ENCODE measurements around the gene NINJ2. TPM values are rescaled to one million over a fixed set of nuclear protein-coding genes. Genes with fewer than 3 reads are reported as not detected.

NINJ2 gene
- total and polyA plus RNA-seq, 2 donors: 1.7 to 6.9 TPM

DNA sequence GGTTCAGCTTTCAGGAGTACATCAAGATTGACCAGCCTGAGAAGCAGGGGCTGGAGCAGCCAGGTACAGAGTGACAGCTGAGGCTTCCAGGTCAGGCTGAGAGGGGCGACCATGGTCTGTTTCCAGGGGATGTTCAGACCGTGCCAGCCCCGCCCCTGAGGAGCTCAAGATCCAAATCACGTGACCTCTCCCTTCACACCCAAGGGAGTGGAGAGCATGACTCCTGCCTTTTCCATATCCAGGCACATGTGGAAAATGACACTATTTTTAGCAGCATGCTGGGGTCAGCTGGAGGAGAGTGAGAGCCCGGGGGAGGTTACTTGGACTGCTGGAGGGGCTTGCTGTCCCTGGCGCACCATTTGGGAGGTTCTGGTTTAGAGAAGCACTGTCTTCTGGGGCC, 110.8 kb downstream of the NINJ2 start:
- Histone ChIP-seq H3K36me3 (ENCODE audit: insufficient read depth) (no peaks in the 10 kb centered on the region), H3K4me1 (ENCODE audit: insufficient read depth) (no peaks in the 10 kb centered on the region), H3K4me3 (ENCODE audit: low read depth, low read length) (no peak overlapping the region), H3K27ac (ENCODE audit: low read depth) (no peak overlapping the region)
- DNase-seq (ENCODE audit: extremely low spot score): no peak
- 38% methylated on average over 6 of the region's 6 CpGs for WGBS

DNA sequence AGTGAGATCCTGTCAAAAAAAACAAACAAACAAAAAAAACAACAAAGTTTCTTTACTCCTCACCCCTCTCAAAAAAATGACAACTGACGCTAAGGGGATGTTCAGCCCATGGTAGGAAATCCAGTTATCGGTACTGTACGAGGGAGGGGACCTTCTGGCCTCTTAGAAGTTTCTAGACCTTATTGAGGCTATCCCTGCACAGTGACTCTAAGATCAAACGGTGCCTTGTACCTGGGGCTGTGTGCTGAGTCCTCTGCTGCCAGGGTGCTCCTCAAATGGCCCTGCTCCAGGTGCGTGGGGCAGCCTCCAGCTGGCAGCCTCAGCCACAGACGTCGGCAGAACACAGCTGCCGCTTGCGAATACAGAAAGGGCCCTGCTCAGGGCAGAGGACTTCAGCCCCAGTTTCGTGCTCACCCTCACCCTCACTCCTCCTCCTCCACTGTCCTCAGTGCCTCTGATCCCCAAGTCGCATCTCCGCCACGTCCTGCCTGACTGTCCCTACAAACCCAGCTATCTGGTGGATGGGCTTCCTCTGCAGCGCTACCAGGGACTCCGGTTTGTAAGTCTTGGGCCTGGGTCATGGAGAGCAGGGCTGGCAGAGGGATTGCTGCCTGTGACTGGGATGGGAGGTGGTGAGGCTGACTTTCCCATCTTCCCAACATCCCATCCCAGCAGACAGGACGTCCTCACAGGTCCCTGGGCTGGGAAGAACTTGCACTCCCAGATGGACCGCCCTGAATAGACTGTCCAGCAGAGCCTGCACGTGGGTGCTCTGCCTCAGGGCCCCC, 112.6 kb downstream of the NINJ2 start:
- no peaks in the 10 kb centered on the region for H3K36me3 ChIP-seq (ENCODE audit: insufficient read depth)
- no peak for DNase-seq (ENCODE audit: extremely low spot score)
- no peak overlapping the region for H3K4me3 ChIP-seq (ENCODE audit: low read depth, low read length)
- H3K4me1 ChIP-seq (ENCODE audit: insufficient read depth): no peaks in the 10 kb centered on the region
- WGBS: 80% methylated on average over 18 of the region's 18 CpGs
- no peak overlapping the region for H3K27ac ChIP-seq (ENCODE audit: low read depth)

DNA sequence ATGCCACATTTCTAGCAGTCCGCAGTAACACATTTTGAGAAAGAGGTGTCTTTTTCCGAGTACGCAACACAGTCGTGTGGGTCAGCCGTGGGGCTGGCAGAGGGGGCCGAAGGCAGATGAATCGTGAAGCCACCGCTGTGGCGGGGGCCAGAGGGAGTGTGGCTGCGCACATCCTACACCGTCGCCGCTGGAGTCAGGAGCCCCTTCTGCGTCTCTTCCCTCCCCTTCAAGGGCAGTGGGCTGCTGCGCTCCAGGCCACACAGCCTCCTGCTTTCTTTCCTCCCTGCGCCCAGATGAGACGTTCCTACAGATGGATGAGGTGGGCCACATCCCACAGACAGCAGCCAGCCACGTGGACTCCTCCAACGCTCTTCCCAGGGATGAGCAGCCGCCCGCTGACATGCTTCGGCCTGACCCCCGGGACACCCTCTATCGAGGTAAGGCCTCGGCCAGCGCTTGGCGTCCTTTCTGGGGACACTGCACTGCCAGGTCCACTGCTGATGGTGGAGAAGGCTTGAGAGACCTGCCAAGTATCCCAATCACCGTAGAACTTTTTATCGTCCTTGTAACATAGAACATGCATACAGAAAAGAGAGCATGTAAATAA, 113.7 kb downstream of the NINJ2 start:
- WGBS: 89% methylated on average over 29 of the region's 29 CpGs
- Histone ChIP-seq H3K27ac (ENCODE audit: low read depth) (no peak overlapping the region), H3K36me3 (ENCODE audit: insufficient read depth) (no peaks in the 10 kb centered on the region), H3K4me1 (ENCODE audit: insufficient read depth) (no peaks in the 10 kb centered on the region), H3K4me3 (ENCODE audit: low read depth, low read length) (no peak overlapping the region)
- DNase-seq (ENCODE audit: extremely low spot score): no peak

DNA sequence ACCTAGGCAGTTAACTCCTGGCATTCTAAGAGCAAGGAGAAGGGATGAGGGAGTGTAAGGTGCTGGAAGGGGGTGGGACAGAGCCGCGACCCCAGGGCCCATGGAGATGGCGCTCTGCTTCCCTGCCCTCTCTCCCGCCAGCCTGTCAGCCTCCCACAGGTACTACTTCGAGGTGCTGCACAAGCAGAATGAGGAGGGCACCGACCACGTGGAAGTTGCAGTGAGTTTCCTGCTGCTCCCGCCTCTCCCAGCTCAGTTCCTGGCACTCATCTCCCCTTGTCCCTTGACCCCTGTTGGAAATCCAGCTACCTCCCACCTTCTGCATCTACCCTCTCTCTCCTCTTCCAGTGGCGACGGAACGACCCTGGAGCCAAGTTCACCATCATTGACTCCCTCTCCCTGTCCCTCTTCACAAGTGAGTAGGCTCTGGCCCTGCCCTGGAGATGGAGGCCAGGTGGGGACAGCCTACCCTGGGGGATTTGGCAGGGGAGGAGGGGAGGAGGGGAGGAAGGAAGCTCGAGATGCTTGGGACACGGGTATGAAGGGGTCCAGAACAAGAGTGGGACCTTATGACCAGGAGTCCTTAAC, 115.3 kb downstream of the NINJ2 start:
- H3K4me1 ChIP-seq (ENCODE audit: insufficient read depth): no peaks in the 10 kb centered on the region
- no peak overlapping the region for H3K27ac ChIP-seq (ENCODE audit: low read depth)
- DNase-seq (ENCODE audit: extremely low spot score): no peak
- H3K4me3 ChIP-seq (ENCODE audit: low read depth, low read length): no peak overlapping the region
- no peaks in the 10 kb centered on the region for H3K36me3 ChIP-seq (ENCODE audit: insufficient read depth)
- WGBS: 74% methylated on average over 13 of the region's 13 CpGs

DNA sequence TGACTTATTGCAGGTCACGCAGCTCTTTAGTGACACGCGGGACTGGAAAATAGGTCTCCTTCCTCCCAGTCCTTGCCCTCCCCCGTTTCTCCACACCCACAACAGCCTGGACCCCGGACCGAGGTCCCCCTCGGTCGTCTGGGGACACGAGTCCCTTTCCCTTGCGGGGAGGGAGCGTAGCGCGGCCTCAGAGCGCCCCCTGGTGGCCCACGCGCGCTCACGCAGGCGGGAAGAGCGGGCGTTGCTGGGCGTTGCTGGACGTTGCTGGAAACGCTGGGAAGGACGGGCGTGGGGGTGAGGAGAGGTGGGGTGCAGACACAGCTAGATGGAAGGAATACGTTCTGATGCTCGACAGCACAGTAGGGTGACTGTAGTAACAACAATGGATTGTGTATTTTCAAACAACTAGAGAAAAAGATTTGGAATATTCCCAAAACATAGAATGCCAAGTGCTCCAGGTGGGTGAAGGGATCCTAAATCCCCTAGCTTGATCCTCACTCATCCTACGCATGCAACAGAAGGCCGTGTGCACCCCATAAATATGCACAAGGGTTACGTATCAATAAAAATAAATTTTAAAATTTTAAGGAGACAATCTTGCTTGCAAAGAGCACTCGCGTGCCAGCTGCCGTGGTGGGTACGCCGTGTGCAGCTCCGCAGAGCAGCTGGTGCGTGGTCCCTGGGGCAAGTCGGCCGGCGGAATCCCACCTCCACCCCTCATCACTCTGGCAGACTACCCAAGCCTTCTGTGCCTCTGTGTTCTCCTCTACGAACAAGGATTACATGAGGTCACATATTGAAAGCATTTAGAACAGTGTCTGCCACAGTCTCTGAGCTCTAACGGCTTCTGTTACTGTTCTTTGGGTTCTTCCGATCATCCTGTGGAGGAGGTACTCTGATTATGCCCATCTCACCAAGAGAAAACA, 116.1 kb downstream of the NINJ2 start:
- 30% methylated on average over 44 of the region's 44 CpGs for WGBS
- Histone ChIP-seq H3K4me3 (ENCODE audit: low read depth, low read length) (no peak overlapping the region), H3K27ac (ENCODE audit: low read depth) (no peak overlapping the region), H3K4me1 (ENCODE audit: insufficient read depth) (no peaks in the 10 kb centered on the region), H3K36me3 (ENCODE audit: insufficient read depth) (no peaks in the 10 kb centered on the region)
- no peak for DNase-seq (ENCODE audit: extremely low spot score)

DNA sequence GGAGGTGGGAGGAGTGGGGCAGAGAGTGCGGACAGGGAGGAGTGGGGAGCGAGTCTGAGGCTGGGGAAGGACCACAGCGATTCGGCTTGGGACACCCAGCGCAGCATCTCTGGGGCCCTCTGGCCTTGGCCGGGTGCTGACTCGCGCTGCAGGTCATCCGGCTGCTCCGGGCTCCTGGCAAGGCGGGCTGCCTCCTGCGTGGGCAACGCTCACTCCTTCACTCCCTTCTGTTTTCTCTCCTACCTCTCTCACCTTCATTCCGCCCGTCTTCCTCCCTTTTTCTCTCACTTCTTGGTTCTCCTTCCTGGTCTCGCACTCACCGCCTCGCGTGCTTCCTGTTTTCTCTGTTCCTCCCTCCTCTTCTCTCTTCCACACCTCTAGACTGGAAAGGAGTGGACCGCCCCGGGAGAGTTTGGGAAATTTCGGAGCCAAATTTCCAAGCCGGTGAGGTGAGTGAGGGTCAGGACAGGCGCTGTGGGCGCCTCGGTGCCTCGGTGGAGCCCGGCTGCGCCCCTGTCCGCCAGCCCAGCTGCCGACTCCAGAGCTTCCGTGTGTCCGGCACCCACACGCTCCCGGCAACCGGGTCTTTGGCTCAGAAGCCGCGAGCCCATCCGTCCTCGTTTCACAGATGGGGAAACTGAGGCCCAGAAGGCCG, 116.9 kb downstream of the NINJ2 start:
- no peak overlapping the region for H3K27ac ChIP-seq (ENCODE audit: low read depth)
- no peaks in the 10 kb centered on the region for H3K36me3 ChIP-seq (ENCODE audit: insufficient read depth)
- H3K4me3 ChIP-seq (ENCODE audit: low read depth, low read length): no peak overlapping the region
- 78% methylated on average over 41 of the region's 41 CpGs for WGBS
- no peak for DNase-seq (ENCODE audit: extremely low spot score)
- no peaks in the 10 kb centered on the region for H3K4me1 ChIP-seq (ENCODE audit: insufficient read depth)

DNA sequence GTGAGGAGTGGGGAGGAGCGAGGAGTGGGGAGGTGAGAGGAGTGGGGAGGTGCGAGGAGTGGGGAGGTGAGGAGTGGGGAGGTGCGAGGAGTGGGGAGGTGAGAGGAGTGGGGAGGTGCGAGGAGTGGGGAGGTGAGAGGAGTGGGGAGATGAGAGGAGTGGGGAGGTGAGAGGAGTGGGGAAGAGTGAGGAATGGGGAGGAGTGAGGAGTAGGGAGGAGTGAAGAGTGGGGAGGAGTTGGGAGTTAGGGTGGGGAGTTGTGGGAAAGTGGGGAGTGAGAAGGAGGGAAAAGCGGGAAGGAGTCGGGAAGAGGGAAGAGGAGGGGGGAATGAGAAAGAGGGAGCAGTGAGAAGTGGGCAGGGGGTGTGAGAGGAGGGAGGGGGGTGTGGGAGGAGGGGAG, 117.4 kb downstream of the NINJ2 start:
- no peaks in the 10 kb centered on the region for H3K36me3 ChIP-seq (ENCODE audit: insufficient read depth)
- H3K4me3 ChIP-seq (ENCODE audit: low read depth, low read length): no peak overlapping the region
- H3K4me1 ChIP-seq (ENCODE audit: insufficient read depth): no peaks in the 10 kb centered on the region
- no peak for DNase-seq (ENCODE audit: extremely low spot score)
- WGBS: 77% methylated on average over 6 of the region's 6 CpGs
- no peak overlapping the region for H3K27ac ChIP-seq (ENCODE audit: low read depth)

DNA sequence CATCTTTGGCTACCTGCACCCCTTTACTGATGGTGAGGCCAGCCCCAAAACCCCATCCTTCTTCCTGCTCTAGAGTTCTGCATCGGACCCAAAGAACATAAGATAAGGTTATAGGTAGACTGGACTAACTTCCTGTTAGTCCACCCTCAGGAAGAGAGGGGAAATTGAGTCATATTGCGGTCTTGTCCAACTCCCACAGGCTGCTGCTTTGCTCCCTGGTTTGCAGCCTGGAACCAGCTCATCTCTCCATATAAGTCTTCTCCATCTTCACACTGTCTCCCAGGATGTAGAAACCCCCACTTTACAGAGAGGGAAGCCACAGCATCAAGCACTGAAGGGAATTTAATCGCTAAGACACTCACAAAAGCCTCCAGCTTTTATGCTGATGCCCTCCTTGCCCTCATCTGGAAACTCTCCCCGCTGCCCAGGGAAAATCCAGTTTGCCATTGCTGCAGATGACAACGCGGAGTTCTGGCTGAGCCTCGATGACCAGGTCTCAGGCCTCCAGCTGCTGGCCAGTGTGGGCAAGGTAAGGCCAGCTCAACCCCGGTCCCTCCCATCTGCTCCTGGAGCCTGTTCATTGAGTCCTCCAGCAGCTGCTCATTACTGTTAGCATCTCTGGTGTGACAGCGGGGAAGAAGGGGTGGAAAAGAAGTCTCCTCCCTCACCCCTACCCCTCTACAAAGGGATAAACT, 118.2 kb downstream of the NINJ2 start:
- no peak for DNase-seq (ENCODE audit: extremely low spot score)
- Histone ChIP-seq H3K27ac (ENCODE audit: low read depth) (no peak overlapping the region), H3K4me3 (ENCODE audit: low read depth, low read length) (no peak overlapping the region), H3K4me1 (ENCODE audit: insufficient read depth) (no peaks in the 10 kb centered on the region), H3K36me3 (ENCODE audit: insufficient read depth) (no peaks in the 10 kb centered on the region)
- 80% methylated on average over 9 of the region's 9 CpGs for WGBS

DNA sequence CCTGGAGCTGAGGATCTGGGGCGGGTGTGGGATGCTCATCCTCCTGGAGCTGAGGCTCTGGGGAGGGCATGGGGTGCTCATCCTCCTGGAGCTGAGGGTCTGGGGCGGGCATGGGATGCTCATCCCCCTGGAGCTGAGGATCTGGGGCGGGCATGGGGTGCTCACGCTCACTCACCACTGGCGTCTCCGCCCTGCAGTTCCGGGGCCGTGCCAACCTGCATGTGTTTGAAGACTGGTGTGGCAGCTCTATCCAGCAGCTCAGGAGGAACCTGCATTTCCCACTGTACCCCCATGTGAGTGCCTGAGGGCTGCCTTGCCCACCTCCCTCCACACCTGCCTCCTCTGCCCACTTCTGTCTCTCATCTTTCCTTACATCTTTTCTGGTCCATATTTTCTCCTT, 119.1 kb downstream of the NINJ2 start:
- Histone ChIP-seq H3K4me1 (ENCODE audit: insufficient read depth) (no peaks in the 10 kb centered on the region), H3K4me3 (ENCODE audit: low read depth, low read length) (no peak overlapping the region), H3K27ac (ENCODE audit: low read depth) (no peak overlapping the region), H3K36me3 (ENCODE audit: insufficient read depth) (no peaks in the 10 kb centered on the region)
- DNase-seq (ENCODE audit: extremely low spot score): no peak
- 88% methylated on average over 8 of the region's 8 CpGs for WGBS

DNA sequence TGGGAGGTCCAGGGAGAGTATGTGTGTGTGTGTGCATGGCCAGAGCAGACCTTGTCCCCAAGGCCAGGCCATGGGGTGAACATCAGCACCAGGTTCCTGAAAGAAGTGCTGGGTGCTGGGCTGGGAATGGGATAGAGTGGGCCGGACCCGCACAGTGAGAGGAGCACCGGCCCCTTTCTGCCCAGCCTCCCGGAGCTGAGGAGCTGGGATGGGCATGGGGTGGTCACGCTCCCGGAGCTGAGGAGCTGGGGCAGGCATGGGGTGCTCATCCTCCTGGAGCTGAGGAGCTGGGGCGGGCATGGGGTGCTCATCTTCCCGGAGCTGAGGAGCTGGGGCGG, 120.2 kb downstream of the NINJ2 start:
- no peak for DNase-seq (ENCODE audit: extremely low spot score)
- Histone ChIP-seq H3K4me1 (ENCODE audit: insufficient read depth) (no peaks in the 10 kb centered on the region), H3K36me3 (ENCODE audit: insufficient read depth) (no peaks in the 10 kb centered on the region), H3K4me3 (ENCODE audit: low read depth, low read length) (no peak overlapping the region), H3K27ac (ENCODE audit: low read depth) (no peak overlapping the region)
- 83% methylated on average over 8 of the region's 9 CpGs for WGBS

DNA sequence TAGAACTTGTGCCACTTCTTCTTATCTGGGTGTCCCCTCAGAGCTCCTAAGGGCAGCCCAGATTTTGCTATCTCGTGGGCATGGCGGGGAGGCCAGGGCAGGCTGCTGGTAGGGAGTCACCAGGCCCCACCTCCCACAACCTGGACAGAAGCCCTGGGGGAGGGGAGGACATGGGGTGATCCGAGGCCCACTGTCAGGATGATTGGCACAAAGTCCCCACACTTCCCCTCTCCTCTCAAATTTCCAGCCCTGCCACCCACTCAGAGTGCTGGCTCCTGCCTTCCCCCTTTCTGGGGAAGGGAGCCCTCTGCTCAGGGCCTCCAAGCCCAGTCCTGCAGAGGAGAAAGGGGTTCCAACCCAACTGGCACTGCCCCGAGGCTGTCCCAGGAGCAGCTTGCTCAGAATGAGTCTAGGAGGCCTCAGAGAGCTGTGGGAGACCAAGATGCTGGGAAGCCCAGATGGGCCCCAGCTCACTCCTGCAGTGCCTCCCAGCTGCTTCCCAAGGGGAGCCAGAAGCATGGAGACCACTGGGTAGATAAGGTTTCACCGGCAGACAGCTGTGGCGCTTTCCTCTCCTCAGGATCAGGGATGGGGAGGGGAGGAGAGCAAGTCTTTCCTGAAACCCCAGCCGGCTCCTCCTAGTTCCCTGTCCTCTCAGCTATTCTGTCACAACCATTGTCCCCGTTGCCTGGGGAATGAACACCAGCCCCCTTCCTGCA, 120.7 kb downstream of the NINJ2 start:
- 57% methylated on average over 8 of the region's 8 CpGs for WGBS
- DNase-seq (ENCODE audit: extremely low spot score): no peak
- no peak overlapping the region for H3K4me3 ChIP-seq (ENCODE audit: low read depth, low read length)
- H3K36me3 ChIP-seq (ENCODE audit: insufficient read depth): no peaks in the 10 kb centered on the region
- H3K4me1 ChIP-seq (ENCODE audit: insufficient read depth): no peaks in the 10 kb centered on the region
- H3K27ac ChIP-seq (ENCODE audit: low read depth): no peak overlapping the region

DNA sequence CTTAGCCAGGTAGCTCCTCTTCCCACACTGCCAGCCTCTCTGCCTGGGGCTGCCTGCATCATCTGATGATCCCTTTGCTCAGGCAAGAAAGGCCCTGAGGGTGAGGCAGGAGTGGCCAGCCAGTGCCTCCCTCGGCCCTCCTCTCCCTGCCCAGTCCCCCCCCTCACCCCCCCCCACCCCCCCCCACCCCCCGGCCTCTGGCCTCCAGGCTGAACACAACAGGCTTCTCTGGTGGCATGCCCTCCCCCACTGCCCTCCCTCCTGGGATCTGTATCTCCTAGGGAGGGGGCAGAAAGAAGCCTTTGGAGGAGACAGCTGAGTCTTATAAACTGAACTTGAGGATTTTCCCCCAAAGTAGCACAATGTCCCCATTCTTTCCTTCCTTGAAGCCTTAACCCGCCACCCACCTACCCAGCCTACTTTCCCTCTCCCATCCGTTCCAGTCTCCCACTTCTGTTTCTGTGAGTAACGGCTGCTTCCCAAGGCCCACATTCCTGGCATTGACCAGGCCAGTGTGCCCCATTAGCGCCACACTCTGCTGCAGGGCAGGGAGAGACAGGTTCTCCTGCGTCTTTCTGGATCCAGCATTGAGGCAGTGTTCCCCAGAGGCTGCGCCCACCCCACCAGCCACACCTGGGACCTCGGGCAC, 121.4 kb downstream of the NINJ2 start:
- no peak for DNase-seq (ENCODE audit: extremely low spot score)
- 69% methylated on average over 9 of the region's 9 CpGs for WGBS
- Histone ChIP-seq H3K36me3 (ENCODE audit: insufficient read depth) (no peaks in the 10 kb centered on the region), H3K4me1 (ENCODE audit: insufficient read depth) (no peaks in the 10 kb centered on the region), H3K27ac (ENCODE audit: low read depth) (no peak overlapping the region), H3K4me3 (ENCODE audit: low read depth, low read length) (no peak overlapping the region)

Data from urinary bladder (tissue), 4 donors.